ENCODE data around the gene FEN1.

Gene FEN1

GRCh38 chr11:61775606-61776554 is 16.8 kb upstream of the FEN1 start:
- H3K27ac ChIP-seq, result no peak overlapping the region
- TF ChIP-seq, protein P1, sequence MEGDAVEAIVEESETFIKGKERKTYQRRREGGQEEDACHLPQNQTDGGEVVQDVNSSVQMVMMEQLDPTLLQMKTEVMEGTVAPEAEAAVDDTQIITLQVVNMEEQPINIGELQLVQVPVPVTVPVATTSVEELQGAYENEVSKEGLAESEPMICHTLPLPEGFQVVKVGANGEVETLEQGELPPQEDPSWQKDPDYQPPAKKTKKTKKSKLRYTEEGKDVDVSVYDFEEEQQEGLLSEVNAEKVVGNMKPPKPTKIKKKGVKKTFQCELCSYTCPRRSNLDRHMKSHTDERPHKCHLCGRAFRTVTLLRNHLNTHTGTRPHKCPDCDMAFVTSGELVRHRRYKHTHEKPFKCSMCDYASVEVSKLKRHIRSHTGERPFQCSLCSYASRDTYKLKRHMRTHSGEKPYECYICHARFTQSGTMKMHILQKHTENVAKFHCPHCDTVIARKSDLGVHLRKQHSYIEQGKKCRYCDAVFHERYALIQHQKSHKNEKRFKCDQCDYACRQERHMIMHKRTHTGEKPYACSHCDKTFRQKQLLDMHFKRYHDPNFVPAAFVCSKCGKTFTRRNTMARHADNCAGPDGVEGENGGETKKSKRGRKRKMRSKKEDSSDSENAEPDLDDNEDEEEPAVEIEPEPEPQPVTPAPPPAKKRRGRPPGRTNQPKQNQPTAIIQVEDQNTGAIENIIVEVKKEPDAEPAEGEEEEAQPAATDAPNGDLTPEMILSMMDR (IDR thresholded peaks at IDR 0.05; ENCODE audit: low read depth, low read length, missing control alignments), result no peak
- H3K36me3 ChIP-seq (replicated peaks), result peaks cover 29% of the 10 kb centered on the region
- no peaks in the 10 kb centered on the region for H3K27me3 ChIP-seq (replicated peaks)
- no peak for DNase-seq
- no peak overlapping the region for H3K4me3 ChIP-seq (ENCODE audit: low read depth, low read length)
- in situ Hi-C loops (cut with HindIII; ENCODE audit: low pct_ligation_motif_present, low sequenced_read_pairs), result no loop called here

DNA sequence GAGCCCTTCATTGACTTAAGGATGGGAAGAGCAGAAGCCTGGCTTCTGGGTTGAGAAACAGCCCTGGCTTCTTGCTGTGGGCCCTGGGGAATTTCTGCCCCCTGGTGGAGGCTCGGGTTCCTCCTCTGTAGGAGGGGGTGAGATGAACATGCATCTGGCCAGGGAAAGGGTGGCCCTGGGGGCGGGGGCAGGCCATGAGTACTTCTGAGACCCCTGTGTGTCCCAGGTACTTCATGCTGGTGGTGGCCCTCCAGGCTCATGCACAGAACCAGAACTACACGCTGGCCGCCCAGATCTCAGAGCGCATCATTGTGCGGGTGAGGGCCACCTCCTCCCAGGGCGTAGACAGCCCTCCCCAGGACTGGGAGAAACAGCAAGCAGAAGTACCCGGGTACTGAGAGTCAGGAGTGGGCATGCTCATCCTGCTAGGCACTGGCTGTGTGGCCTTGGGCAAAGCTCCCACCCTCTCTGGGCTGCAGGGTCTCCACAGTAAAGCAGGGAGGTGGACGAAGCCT is 16.1 kb upstream of the FEN1 start:
- Histone ChIP-seq H3K27ac (no peak overlapping the region), H3K4me3 (ENCODE audit: low read depth, low read length) (no peak overlapping the region), H3K27me3 (replicated peaks) (no peaks in the 10 kb centered on the region), H3K36me3 (replicated peaks) (peaks cover 37% of the 10 kb centered on the region)
- TF ChIP-seq, protein P1 (IDR thresholded peaks at IDR 0.05; ENCODE audit: low read depth, low read length, missing control alignments), result peak; percentile 93
- in situ Hi-C loops (cut with HindIII; ENCODE audit: low pct_ligation_motif_present, low sequenced_read_pairs), result no loop called here
- peak; percentile 67 for DNase-seq

GRCh38 chr11:61777234-61778090 is 15.2 kb upstream of the FEN1 start:
- Histone ChIP-seq H3K27ac (no peak overlapping the region), H3K27me3 (replicated peaks) (no peaks in the 10 kb centered on the region), H3K36me3 (replicated peaks) (peaks cover 44% of the 10 kb centered on the region), H3K4me3 (ENCODE audit: low read depth, low read length) (no peak overlapping the region)
- TF ChIP-seq, protein P1 (IDR thresholded peaks at IDR 0.05; ENCODE audit: low read depth, low read length, missing control alignments), result no peak
- in situ Hi-C loops (cut with HindIII; ENCODE audit: low pct_ligation_motif_present, low sequenced_read_pairs), result no loop called here
- DNase-seq, result no peak

DNA sequence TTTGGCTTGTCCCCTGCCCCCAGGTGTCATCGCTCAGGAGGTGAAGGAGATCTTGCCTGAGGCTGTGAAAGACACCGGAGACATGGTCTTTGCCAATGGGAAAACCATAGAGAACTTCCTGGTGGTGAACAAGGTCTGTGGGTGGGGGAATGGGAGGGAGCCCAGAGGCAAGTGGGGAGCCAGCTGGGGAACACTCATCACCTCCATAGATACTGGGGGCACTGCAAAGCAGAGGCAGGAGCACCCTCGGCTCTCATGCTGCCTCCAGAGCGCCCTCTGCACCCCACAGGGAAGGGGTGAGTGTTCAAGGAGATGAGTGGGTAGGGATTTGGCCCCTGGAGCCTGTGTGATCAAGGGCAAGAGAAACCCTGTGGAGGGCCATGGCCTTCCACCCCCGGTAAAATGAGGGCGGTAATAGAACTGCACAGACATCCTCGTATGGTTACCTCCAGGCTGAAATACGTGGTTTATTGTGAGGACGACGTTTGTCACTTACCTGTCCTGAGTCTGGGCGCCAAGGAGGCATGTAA is 14.3 kb upstream of the FEN1 start:
- Histone ChIP-seq H3K27ac (no peak overlapping the region), H3K36me3 (replicated peaks) (peaks cover 52% of the 10 kb centered on the region), H3K27me3 (replicated peaks) (no peaks in the 10 kb centered on the region), H3K4me3 (ENCODE audit: low read depth, low read length) (no peak overlapping the region)
- no peak for DNase-seq
- TF ChIP-seq, protein P1 (IDR thresholded peaks at IDR 0.05; ENCODE audit: low read depth, low read length, missing control alignments), result no peak
- in situ Hi-C loops (cut with HindIII; ENCODE audit: low pct_ligation_motif_present, low sequenced_read_pairs), result no loop called here

GRCh38 chr11:61778920-61779650 is 13.6 kb upstream of the FEN1 start:
- Histone ChIP-seq H3K27ac (no peak overlapping the region), H3K36me3 (replicated peaks) (peaks cover 53% of the 10 kb centered on the region), H3K27me3 (replicated peaks) (no peaks in the 10 kb centered on the region), H3K4me3 (ENCODE audit: low read depth, low read length) (no peak overlapping the region)
- in situ Hi-C loops (cut with HindIII; ENCODE audit: low pct_ligation_motif_present, low sequenced_read_pairs), result no loop called here
- TF ChIP-seq, protein P1 (IDR thresholded peaks at IDR 0.05; ENCODE audit: low read depth, low read length, missing control alignments), result no peak
- DNase-seq, result no peak
